Natural killer cell (primary cell): ENCODE data around the gene NAGLU. TPM values are rescaled to one million over a fixed set of nuclear protein-coding genes. Genes with fewer than 3 reads are reported as not detected.

Experiments used
- ATAC-seq, 3 donors: fragments of 150-1000 bp in 2 of 3; fragments of 200-7000 bp in 1 of 3; cut with Tn5 transposase; 1 replicate in 1 of 3; 2 replicates in 2 of 3; pipeline ENCODE4 v1.10.0; 2021; ENCODE audit warnings: mild to moderate bottlenecking in 2 of 3, moderate library complexity in 2 of 3
- DNase-seq, 2 donors: peaks; one replicate each; pipeline versions ENCODE4 v3.0.0 to v3.0.0-alpha.2; 2013 to 2021; ENCODE audit warnings: mixed read lengths in 1 of 2
- H3K27ac ChIP-seq: one replicate; pipeline ENCODE4 v1.5.1; 2013; ENCODE audit warnings: mild to moderate bottlenecking, low read length
- H3K27me3 ChIP-seq: one replicate; pipeline ENCODE4 v1.6.1; 2013; ENCODE audit warnings: low read length; ENCODE audit not compliant: control insufficient read depth, insufficient read depth
- H3K36me3 ChIP-seq: one replicate; pipeline ENCODE4 v1.6.1; 2013; ENCODE audit warnings: low read length; ENCODE audit not compliant: control insufficient read depth, insufficient read depth
- H3K4me1 ChIP-seq: one replicate; pipeline ENCODE4 v1.6.1; 2013; ENCODE audit warnings: low read length; ENCODE audit not compliant: control insufficient read depth, insufficient read depth
- H3K4me3 ChIP-seq: one replicate; pipeline ENCODE4 v1.5.1; 2013; ENCODE audit warnings: low read length
- H3K9me3 ChIP-seq: one replicate; pipeline ENCODE4 v1.6.1; 2013; ENCODE audit warnings: low read length; ENCODE audit not compliant: control insufficient read depth, insufficient read depth
- H3K27ac Mint-ChIP-seq, 2 donors: one replicate each; pipeline ENCODE4 v1.8.0; 2022; ENCODE audit warnings: mild to moderate bottlenecking in 2 of 2, mixed read lengths in 2 of 2, moderate library complexity in 1 of 2
- H3K27me3 Mint-ChIP-seq, 2 donors: one replicate each; pipeline ENCODE4 v1.8.0; 2022; ENCODE audit warnings: low read depth in 2 of 2, mixed read lengths in 2 of 2
- H3K36me3 Mint-ChIP-seq: one replicate; pipeline ENCODE4 v1.8.0; 2022; ENCODE audit warnings: mixed read lengths
- H3K4me1 Mint-ChIP-seq, 2 donors: one replicate each; pipeline ENCODE4 v1.8.0; 2022; ENCODE audit warnings: mixed read lengths in 2 of 2
- H3K4me3 Mint-ChIP-seq: one replicate; pipeline ENCODE4 v1.8.0; 2022; ENCODE audit warnings: mild to moderate bottlenecking, moderate library complexity, mixed read lengths
- H3K9me3 Mint-ChIP-seq, 2 donors: one replicate each; pipeline ENCODE4 v1.8.0; 2022; ENCODE audit warnings: mixed read lengths in 2 of 2
- CTCF ChIP-seq: fragments of 200-600 bp; IDR thresholded peaks from one replicate; pipeline ENCODE4 v1.8.0; 2022; ENCODE audit warnings: antibody characterized with exemption
- WGBS: methylation state at CpG from one replicate; pipeline ENCODE4 v1.1.7; 2013; ENCODE audit warnings: missing lambda C conversion rate; ENCODE audit not compliant: insufficient coverage; 5-methylcytosine and 5-hydroxymethylcytosine counted together
- intact Hi-C: fragments of 100-400 bp; cut with micrococcal nuclease; formaldehyde crosslinking; loops from one replicate; pipeline ENCODE4 v1.14.2; 2022
- total RNA-seq, 4 donors: library from RNA; stranded (reverse); fragments of 120-200 nt in 1 of 4; gene quantifications; one replicate each; pipeline versions ENCODE4 v1.2.3 to v1.2.4, GENCODE V29; 2013 to 2022

NAGLU gene
- total RNA-seq, 3 donors from 2014 or later (not counting 1 experiment from before 2014, with no cell fraction given): 34.8 to 44.3 (median 36.4) TPM

GRCh38 chr17:42578282-42578869 is 42.3 kb downstream of the NAGLU start:
- H3K36me3 Mint-ChIP-seq: peaks cover 12% of the 10 kb centered on the region
- peak overlapping the region; percentile 79 for H3K27ac ChIP-seq
- peak overlapping the region; percentile 95 to 96 for H3K27ac Mint-ChIP-seq
- H3K9me3 ChIP-seq: no peaks in the 10 kb centered on the region
- peaks cover 50% of the 10 kb centered on the region for H3K36me3 ChIP-seq
- peaks cover 33 to 34% of the 10 kb centered on the region in 2 donors for H3K4me1 Mint-ChIP-seq
- intact Hi-C loops: loop anchor here (1.0 to 5.0 kb wide), 3 partner anchors 16 to 184 kb away; partner anchors contain the start of genes COASY and RAMP2
- H3K9me3 Mint-ChIP-seq: no peaks in the 10 kb centered on the region
- peak; percentile 61 to 83 for DNase-seq
- peak overlapping the region; percentile 88 for H3K4me3 ChIP-seq
- peak; percentile 47 to 56 (median 49) for ATAC-seq
- 0% methylated on average over 20 of the region's 20 CpGs for WGBS
- no peaks in the 10 kb centered on the region for H3K27me3 Mint-ChIP-seq
- no peaks in the 10 kb centered on the region for H3K27me3 ChIP-seq
- peak; percentile 59 for TF ChIP-seq CTCF
- peaks cover 18% of the 10 kb centered on the region for H3K4me1 ChIP-seq
- peak overlapping the region; percentile 98 for H3K4me3 Mint-ChIP-seq

DNA sequence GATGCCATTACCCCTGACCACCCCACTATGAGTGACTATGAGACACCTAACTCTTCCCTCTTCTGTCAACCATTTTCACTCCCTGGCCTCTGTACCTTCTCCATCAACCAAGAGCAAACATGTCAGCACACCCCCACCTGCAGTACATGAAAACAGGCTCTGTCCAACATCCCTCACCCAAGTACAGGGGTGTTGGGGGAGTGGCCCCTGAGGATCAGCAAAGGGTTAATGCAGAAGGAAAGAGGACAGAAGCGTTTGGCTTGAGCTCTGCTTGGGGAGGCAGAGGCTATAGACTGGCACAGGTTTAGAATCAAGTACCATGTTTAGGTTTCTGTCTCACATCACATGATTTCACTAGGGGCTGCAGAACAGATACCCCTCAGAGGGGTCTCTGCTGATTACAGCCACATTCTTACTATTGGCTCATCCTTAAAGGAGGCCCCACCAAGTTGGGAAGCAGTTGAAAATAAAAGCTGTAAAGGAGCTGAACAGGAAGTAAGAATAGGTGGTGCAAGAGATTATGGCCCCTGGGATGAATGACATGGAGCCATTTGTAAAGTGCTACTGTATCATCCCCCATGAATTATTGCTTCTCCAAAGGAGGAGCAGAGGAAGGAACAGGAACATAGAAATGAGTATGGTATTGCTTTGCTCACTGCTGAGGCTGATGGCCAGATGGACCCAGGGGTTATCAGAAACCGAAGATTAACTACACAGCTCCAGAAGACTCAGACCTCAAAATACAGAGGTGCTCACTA is 43.9 kb downstream of the NAGLU start:
- ATAC-seq: no peak
- intact Hi-C loops: loop anchor here (2.0 to 5.0 kb wide), 2 partner anchors 17 to 182 kb away; partner anchors contain the start of genes COASY and RAMP2
- Mint-ChIP-seq H3K9me3 (no peaks in the 10 kb centered on the region), H3K27ac (peak overlapping the region; percentile 34 to 61), H3K4me1 (peaks cover 28 to 31% of the 10 kb centered on the region in 2 donors), H3K27me3 (no peaks in the 10 kb centered on the region), H3K4me3 (no peak overlapping the region), H3K36me3 (peaks cover 7% of the 10 kb centered on the region)
- Histone ChIP-seq H3K36me3 (peaks cover 56% of the 10 kb centered on the region), H3K27ac (no peak overlapping the region), H3K4me1 (peaks cover 18% of the 10 kb centered on the region), H3K27me3 (no peaks in the 10 kb centered on the region), H3K9me3 (no peaks in the 10 kb centered on the region), H3K4me3 (no peak overlapping the region)
- WGBS: 72% methylated on average over 2 of the region's 2 CpGs
- no peak for DNase-seq
- TF ChIP-seq CTCF: no peak

DNA sequence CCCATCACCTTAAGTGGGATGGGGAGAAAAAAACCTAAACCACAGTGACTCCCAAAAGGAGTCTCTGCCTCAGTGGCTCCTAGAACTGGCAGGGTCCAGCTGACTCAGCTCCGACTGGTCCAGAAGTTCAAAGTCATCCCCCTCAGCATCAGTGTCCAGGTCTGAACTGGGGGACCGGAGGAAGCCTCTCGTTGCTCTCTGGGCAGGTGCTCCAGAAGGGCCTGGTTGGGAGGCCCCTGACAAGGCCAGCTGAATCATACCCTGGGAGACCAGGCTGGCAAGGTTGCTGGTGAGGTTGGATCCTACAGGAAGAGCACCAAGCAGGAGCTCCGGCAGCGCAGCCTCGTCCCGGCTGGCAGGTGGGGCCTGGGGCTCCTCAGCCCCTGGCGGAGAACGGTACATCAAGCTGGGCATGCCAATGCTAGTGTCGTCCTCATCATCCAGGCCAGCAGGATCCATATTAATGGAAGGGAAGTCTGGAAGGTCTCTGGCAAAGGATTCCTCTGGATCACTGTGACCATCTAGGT is 45.8 kb downstream of the NAGLU start:
- Mint-ChIP-seq H3K4me3 (no peak overlapping the region), H3K27ac (no peak overlapping the region), H3K9me3 (no peaks in the 10 kb centered on the region), H3K4me1 (peaks cover 24 to 27% of the 10 kb centered on the region in 2 donors), H3K27me3 (no peaks in the 10 kb centered on the region), H3K36me3 (peaks cover 7% of the 10 kb centered on the region)
- Histone ChIP-seq H3K4me3 (no peak overlapping the region), H3K27ac (no peak overlapping the region), H3K9me3 (no peaks in the 10 kb centered on the region), H3K4me1 (peaks cover 21% of the 10 kb centered on the region), H3K27me3 (no peaks in the 10 kb centered on the region), H3K36me3 (peaks cover 66% of the 10 kb centered on the region)
- WGBS: 97% methylated on average over 10 of the region's 10 CpGs
- TF ChIP-seq CTCF: no peak
- intact Hi-C loops: no loop called here
- no peak for DNase-seq
- ATAC-seq: no peak
